ENCODE measurements around the gene EHMT1.
"Not testable (repeated sequence)": the region's sequence is repeated elsewhere in the genome, so short reads cannot be mapped to it uniquely, and the experiment has no call there.

Gene EHMT1

DNA sequence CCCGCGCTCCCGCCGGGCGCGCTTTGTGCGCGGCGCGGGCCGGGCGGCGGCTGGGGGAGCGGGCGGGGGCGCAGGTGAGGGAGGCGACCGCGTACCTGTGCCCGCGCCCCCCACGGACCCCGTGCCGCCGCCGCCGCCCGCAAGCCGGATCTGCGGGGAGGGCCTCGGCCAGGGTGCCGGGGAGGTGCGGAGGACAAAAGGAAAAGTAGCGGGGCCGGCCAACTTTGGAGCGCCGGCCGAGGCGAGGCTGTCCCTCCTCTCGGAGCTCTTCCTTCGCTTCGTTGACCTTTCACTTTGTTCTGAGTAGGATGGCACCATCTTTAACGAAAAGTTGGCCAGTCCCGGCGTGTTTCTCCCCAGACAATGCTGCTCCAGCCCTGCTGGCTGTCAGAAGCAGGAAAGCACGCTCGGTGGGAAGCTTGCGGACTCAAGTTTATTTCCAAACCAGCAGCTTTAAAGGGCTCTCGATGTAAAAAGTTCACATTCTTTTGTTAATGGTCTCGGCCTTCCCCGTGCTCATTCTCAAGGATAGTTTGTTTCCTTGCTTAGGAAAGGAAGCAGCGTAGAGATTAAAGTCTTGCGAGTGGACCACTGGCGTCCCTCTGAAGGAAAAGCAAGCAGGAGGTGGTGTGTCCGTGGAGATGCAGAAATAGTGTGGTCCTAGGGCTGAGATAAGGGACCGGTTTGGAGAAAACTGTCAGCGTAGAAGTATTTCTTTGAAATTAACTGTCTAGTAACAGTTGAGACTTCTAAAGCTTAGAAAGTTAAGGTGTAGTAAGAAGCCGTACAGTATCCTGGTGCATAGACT is 639 bp downstream of the EHMT1 start:
- DNase-seq: no peak

DNA sequence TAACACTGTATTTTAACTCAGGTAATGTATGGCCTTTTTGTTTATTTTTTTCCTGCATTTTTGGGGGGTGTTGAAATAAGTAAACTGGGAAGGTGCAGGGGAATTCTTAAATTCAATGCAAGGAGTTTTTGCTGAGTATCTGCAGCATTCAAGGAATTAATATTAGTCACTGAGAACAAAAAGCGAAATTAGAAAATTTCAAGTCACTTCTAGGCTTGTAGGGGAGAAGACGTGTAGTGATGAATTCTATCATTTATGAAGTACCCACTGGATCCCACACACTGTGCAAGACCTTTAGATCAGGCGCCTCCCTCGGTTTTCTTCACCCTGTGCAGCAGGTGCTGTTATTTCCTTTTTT is 1.2 kb downstream of the EHMT1 start:
- DNase-seq: no peak

DNA sequence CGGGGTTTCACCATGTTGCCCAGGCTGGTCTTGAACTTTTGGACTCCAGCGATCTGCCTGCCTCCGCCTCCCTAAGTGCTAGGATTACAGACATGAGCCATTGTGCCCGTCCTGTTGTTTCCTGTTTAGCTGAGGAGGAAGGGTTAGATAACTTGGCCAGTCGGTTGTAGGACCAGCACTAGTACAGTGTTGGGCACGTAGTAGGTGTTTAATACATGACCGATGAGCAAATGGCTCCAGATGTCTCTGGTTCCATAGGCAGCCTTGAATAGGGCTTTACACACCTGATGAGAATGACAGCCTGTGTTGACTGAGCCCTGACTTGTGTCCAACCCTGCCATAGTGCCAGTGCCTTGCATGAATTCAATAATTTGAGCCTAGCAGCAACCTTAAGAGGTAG is 1.8 kb downstream of the EHMT1 start:
- DNase-seq: no peak

DNA sequence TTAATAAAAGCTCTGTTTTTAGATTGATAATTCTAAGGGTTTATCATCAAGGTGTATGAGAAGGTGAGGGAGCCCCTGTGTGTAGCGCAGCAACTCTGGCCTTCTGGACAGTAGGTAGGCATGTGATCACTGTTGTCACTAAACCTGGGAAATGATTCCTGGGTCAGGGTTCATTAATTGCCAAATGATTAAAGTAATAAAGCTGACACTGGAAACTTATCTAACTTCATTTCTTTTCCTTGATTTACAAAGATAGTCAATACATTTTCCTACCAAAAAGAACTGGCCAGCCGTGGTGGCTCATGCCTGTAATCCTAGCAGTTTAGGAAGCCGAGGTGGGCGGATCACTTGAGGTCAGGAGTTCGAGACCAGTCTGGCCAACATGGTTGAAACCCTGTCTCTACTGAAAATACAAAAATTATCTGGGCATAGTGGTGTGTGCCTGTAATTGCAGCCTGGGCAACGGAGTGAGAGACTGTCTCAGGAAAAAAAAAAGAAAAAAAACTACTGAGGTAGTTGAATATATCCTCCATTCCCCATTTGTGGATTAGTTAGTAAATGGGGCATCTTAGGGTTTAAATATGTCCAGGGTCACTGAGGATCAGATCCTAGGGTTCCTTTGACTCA is 2.4 kb downstream of the EHMT1 start:
- DNase-seq: no peak

DNA sequence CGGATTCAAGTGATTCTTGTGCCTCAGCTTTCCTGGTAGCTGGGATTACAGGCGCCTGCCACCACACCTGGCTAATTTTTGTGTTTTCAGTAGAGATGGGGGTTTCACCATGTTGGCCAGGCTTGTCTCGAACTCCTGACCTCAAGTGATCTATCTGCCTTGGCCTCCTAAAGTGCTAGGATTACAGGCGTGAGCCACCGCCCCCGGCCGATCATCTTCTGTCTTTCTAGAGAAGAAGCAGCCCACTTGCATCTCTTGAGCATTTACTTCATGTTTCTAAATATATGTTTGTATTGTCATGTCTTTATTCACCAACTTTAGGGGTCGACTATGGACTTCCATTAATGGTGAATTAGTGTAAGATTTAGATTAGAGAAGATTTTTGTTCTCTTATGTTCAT is 3.4 kb downstream of the EHMT1 start:
- DNase-seq: not testable (repeated sequence)

DNA sequence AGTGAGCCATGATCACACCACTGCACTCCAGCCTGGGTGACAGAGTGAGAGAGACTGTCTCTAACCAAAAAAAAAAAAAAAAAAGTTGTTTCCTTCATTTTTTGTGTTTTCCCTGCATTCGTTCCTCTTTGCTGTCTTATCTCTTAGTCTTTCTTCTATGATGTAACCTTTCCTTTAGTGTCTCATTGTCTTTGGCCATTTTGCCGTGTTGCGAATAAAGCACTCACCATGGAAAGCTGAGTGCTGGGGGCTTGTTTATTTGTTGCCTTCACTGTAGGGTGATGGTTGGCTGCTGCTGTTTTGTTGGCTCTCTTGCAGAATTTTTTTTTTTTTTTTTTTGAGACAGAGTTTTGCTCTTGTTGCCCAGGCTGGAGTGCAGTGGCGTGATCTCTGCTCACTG is 7.7 kb downstream of the EHMT1 start:
- no peak for DNase-seq

DNA sequence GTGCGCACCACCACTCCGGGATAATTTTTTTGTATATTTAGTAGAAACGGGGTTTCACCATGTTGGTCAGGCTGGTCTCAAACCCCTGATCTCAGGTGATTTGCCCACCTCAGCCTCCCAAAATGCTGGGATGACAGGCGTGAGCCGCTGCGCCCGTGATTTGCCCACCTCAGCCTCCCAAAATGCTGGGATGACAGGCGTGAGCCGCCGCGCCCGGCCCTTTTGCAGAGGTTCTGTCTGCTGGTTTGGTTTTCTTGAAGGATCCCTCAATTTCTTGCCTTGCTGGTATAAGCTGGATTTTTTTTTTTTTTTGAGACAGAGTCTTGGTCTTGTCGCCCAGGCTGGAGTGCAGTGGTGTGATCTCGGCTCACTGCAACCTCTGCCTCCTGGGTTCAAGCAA is 8.6 kb downstream of the EHMT1 start:
- DNase-seq: not testable (repeated sequence)

DNA sequence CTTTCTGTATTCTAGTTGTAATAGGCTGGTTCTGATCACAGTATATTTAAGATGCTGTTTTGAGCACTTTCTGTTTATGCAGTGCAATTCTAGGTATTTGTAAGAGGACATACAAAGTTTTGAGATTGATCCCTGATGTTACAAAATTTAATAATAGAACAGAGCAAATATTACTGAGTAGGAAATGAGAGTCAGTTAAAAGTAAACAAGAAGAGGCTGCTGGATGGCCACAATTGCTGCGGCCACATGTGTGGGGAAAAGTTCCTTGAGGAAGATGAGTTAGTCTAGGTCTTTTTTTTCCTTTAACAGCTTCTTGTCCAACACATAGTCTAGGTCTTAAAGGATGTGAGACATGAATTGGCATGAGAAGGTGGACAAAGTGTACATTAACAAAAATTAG is 11.3 kb downstream of the EHMT1 start:
- DNase-seq: no peak

DNA sequence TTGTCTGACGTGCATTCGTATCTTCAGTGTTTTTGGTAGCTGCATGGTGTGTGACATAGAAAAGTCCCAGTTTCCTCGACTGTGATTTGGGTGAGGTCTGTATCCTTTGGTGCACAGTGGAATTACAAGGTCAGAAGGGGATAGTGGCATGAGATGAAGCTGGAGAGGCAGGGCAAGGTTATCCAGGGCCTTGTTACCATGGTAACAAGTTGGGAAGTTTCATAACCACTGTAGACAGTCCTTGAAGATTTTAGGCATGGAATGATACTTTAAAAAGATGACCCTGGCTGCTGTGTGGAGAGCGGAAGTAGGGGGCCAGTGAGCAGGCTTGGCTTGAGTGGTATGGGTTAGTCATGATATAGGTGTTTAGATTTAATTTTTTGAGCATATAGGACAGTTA is 11.9 kb downstream of the EHMT1 start:
- no peak for DNase-seq

DNA sequence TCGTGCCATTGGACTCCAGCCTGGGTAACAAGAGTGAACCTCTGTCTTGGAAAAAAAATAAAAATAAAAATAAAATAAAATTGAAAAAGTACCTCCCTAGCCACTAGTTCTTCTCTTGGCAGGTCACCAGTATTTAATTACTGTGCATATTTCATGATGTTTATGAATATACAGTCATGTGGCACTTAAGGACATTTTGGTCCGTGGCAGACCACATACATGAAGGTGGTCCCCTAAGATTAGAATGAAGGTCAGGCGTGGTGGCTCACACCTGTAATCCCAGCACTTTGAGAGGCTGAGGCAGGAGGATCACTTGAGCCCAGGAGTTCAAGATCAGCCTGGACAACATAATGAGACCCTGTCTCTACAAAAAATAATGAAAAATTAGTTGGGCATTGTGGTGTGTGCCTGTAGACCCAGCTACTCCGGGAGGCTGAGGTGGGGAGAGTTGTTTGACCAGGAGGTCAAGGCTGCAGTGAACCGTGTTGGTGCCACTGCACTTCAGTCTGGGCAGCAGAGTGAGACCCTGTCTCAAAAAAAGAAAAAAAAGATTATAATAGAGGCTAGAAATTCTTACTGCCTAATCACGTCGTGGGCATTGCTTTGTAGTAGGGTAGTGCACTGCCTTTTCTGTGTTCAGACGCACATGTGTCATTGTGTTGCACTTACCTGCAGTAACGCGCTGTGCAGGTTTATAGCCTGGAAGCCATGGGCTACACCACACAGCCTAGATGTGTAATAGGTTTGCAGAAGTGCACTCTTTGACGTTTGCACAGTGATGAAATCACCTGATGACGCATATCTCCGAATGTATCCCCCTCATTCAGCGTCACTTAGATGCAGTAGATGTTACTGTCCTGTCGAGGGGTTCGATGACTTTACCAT is 12.8 kb downstream of the EHMT1 start:
- no peak for DNase-seq

DNA sequence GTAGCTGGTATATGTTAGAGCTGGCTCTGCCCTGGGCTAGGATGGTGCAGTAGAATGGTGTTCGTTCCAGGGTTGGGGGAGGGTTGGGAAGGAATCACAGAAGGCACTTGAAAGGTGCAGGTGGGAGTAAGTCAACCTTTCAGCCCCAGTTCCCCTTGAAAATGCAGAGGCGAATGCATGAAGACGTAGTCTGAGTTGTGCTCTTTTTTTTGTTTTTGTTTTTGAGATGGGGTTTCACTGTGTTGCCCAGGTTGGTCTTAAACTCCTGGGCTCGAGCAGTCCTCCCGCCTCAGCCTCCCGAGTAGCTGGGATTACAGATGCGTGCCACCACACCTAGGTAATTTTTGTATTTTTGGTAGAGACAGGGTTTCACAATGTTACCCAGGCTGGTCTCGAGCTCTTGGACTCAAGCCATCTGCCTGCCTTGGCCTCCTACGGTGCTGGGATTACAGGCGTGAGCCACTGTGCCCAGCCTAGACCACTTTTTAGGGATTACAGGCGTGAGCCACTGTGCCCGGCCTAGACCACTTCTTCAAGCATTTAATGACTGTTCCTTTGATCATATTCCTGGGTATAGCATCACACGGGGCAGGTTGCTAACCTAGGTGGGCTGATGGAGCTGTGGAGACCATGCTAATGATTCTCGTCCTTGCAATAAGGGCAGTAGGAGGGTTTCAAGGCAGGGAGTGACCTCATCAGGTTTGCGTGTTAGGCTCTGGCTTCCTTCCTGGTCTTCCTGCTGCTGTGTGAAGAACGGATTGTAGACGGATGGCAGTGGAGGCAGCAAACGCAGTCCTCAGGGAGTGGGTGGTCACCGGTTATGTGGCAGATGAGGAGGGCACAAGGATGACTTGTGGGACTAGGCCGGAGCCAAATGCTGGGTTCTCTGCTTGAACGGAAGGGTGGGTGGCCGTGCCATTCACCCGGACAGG is 13.7 kb downstream of the EHMT1 start:
- DNase-seq: no peak

DNA sequence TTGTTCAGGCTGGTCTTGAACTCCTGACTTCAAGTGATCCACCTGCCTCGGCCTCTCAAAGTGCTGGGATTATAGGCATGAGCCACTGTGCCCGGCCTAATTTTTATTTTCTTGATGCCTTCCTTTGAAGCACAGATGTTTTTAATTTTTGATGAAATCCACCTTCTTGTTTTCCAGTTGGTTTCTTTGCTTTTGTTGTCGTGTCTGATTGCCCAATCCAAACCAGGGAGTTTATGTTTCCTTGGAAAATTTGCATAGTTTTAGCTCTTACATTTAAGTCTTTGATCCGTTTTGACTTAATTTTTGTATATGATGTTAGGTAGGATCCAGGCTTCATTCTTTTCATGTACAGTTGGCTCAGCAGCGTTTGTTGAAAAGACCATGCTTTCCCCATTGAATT is 15.2 kb downstream of the EHMT1 start:
- DNase-seq: no peak

DNA sequence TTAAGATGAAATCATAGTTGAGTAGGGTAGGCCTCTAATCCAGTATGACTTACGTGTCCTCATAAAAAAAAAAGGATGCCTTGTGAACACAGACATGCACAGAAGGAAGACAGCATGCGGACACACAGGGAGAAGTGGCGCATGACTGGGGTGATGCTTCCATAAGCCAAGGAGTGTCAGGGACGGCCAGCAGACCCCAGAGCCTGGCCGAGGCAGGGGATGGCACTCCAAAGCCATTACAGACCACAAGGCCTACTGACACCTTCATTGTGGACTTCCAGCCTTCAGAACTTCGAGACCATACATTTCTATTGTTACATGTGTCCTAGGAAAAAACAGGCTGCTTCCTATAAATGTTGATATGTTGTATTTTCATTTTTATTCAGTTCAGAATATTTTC is 19.9 kb downstream of the EHMT1 start:
- no peak for DNase-seq

DNA sequence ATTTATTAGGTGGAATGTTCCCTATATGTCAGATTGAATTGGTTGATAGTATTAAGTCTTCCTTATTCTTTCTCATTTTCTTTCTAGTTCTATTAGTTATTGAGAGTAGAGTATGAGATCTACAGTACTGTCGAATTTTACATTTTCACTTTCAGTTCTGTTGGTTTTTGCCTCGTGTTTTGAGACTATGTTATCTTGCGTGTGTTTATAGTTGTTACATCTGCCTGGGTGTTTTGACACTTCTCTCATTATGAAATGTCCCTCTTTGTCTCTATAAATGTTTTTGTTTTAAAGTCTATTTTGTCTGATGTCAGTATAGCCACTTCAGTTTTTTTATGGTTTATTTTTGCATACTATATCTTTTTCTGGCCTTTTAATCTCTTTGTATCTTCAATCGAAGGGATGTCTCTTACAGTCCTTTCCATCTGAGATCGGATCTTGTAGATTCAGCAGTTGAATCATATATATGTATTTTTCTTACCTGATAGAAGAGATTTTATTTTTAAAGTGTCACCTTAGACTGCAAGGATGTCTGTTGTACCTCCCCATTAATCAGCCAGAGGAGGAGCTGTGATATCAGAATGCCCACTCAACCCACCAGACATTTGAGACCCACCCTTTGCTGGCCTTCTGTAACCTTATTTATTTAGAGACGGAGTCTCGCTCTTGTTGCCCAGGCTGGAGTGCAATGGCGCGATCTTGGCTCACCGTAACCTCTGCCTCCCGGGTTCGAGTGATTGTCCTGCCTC is 20.7 kb downstream of the EHMT1 start:
- DNase-seq: no peak

DNA sequence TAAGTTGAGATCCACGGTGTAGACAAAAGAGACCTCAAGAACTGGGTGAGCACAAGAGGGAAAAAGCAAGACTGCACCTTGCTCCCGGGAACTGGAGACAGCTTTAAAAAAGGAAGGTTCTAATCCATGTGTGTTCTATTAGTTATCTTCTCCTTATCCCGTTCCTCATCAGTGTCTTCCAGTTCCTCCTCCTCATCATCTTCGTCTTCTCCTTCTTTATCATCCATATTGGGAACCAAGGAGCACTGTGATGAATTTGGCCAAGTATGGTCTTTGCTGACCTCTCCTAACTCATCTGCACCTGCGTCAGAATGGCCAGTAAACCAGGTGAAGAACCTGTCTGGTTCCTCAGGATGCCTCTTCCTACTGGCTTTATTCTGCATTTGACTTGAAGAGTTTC is 22.1 kb downstream of the EHMT1 start:
- no peak for DNase-seq

DNA sequence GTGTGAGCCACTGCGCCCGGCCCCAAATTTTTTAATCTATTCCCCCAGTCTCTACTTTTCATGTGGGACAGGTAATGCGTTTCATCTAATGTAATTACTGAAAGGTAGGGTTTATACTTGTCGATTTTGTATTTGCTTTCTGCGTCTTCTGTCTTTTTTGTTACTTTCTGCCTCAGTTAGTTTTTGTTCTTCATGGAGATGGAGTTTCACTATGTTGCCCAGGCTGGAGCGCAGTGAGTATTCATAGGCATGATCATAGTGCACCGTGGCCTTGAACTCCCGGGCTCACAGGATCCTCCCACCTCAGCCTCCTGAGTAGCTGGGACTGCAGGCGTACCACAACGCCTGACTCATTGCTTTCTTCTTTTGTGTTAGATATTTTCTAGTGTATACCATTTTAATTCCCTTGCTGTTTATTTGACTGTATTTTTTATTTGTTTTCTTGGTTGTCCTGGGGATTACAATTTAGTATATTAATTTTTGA is 23.4 kb downstream of the EHMT1 start:
- DNase-seq: no peak

DNA sequence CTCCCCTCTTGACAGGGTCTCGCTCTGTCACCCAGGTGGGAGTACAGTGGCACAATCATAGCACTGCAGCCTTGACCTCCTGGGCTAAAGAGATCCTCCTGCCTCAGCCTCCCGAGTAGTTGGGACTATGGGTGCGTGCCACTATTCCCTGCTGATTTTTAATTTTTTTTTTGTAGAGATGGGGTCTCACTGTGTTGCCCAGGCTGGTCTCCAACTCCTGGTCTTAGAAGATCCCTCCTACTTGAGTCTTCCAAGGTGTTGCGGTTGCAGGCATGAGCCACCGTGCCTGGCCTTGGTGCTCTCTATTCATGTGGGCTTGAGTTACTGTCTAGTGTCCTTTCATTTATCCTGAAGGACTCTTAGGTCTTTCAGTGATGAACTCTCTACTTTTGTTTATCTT is 24.1 kb downstream of the EHMT1 start:
- DNase-seq: no peak

DNA sequence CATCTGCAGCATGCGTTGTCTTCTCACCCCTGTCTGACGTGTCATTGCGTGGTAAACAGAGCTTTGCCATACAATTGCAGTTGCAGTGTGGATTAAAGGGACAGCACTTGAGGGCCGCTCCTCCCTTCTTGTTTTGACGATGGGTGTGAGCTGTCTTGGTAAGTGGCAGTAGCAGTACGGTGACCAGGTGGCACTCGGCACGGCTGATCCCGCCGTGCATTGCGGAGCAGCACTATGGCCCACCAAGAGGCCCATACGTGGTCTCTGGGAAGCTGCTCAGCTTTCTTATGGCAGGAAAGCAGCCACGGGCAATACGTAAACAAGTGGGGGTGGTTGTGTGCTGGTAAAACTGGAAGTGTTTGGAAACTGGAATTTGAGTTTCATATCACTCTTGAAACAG is 25.1 kb downstream of the EHMT1 start:
- DNase-seq: no peak

DNA sequence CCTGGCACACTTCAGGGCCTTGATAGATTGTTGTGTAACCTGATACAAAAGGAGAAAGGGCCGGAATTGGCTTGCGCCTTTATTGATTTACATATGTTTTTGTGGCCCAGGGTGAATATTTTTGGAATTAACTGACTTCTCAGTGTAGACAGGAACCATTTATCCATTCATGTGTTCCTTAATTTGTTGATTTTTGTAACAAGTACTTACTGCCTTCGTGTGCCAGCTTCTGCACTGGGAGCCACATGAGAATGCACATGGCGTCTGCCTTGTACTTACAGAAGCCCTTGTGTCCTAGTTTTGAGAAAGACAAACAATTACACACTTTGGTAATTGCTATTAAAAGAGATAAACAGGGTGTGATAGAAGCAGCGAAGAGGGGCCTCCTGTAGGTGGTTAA is 26.4 kb downstream of the EHMT1 start:
- DNase-seq: no peak

DNA sequence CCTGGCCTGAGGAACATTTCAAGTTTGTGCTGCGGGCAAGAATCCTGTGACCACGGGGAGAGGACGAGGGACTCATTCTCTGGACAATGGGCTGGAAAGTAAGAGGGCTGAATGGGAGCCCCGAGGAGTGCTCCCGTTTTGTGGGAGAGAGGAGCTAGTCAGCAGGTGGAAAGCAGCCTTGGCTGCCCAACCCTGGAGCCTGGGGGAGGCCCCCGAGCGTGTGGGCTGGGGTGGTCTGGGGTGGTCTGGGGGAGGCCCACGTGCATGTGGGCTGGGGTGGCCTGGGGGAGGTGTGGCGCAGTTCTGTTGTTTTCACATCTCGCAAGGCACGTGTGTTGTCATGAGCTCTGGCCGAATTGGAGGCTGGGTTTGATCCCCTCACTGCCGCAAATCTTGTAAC is 27.5 kb downstream of the EHMT1 start:
- no peak for DNase-seq

DNA sequence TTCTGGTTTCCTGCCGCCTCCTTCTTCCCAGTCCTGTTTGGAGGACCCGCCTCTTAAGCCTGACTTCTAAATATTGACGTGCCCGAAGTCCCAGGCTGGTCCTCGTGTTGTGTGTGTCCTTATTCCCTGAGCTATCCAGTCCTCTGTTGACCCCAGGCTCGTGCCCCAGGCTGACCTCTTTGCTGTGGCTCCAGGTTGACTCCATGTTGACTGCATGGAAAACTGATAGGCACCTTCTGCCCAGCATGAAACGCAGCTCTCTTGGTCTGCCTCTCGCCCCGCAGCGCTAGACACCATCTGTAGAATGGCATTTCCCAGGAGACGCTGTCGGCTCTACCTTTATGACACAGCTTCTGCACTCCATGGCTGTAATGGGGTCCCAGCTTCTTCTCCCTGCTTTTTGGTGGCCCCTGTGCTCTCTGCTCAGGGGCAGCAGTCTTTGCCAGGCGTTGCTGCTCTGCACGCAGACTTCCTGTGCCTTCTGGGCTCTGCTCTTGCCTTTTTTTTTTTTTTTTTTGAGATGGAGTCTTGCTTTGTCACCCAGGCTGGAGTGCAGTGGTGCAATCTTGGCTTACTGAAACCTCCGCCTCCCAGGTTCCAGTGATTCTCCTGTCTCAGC is 28.4 kb downstream of the EHMT1 start:
- no peak for DNase-seq
